HCT116 (cell line): ENCODE measurements around the gene GATAD2B. TPM values are rescaled to one million over a fixed set of nuclear protein-coding genes. Genes with fewer than 3 reads are reported as not detected.

Experiments used
- ATAC-seq: fragments of 200-7000 bp; cut with Tn5 transposase; 2 replicates; pipeline ENCODE4 v1.9.1; 2020; ENCODE audit warnings: mild to moderate bottlenecking, moderate library complexity
- BruUV-seq: library from RNA; stranded (reverse); fragments of 400-500 nt; replicated peaks from 2 replicates; lab custom pipeline; 2021; lab: Mats Ljungman, UMichigan
- CTCF ChIA-PET: fragments of 300-600 bp; sonication (Branson Sonifier 250); formaldehyde crosslinking; loops from one replicate; lab custom pipeline; 2021; ENCODE audit warnings: antibody characterized with exemption; lab: Charles Lee
- POLR2A ChIA-PET: fragments of 300-600, 350-600 bp; sonication (Branson Sonifier 250); formaldehyde crosslinking; loops from one replicate; lab custom pipeline; 2021; ENCODE audit warnings: antibody characterized with exemption; lab: Charles Lee
- RAD21 ChIA-PET, 2 experiments: fragments of 300-600 bp; sonication (Branson Sonifier 250); formaldehyde crosslinking; loops; one replicate each; lab custom pipeline; 2023; ENCODE audit warnings: low total read pairs in 2 of 2; ENCODE audit not compliant: uncharacterized antibody in 2 of 2, unreplicated experiment in 2 of 2, low non-redundant PET in 1 of 2; lab: Charles Lee
- DNase-seq: peaks from one replicate; pipeline ENCODE4 v3.0.0-alpha.2; 2010; ENCODE audit warnings: low read depth, low spot score
- H2AFZ ChIP-seq: fragments of 200-600 bp; shearing (Covaris generic), sonication (generic); 2 replicates; pipeline ENCODE4 v1.6.1; 2017; ENCODE audit warnings: low read depth, mixed run types, mixed read lengths, antibody characterized with exemption, low read length; ENCODE audit not compliant: poor library complexity, severe bottlenecking
- H3K27ac ChIP-seq: 2 replicates; pipeline ENCODE4 v1.5.1; 2012; ENCODE audit warnings: low read depth, low read length
- H3K27me3 ChIP-seq: fragments of 200-600 bp; sonication (generic); 2 replicates; pipeline ENCODE4 v1.6.1; 2016; ENCODE audit warnings: mixed run types, low read length, mixed read lengths; ENCODE audit not compliant: insufficient read depth
- H3K36me3 ChIP-seq, 2 experiments: fragments of 200-500 bp in 1 of 2; fragments of 200-600 bp in 1 of 2; sonication (Bioruptor generic) in 1 of 2; sonication (generic) in 1 of 2; 2 replicates each; pipeline versions ENCODE4 v1.5.1 to v1.6.1; 2014 to 2016; ENCODE audit warnings: low read length in 2 of 2, inconsistent platforms in 1 of 2, mixed read lengths in 1 of 2, mixed run types in 1 of 2; ENCODE audit not compliant: insufficient read depth in 2 of 2, control insufficient read depth in 1 of 2
- H3K4me1 ChIP-seq, 2 experiments: fragments of 200-600 bp in 1 of 2; sonication (generic) in 1 of 2; 2 replicates each; pipeline versions ENCODE4 v1.5.1 to v1.6.1; 2012 to 2017; ENCODE audit warnings: low read length in 2 of 2, inconsistent platforms in 1 of 2, mild to moderate bottlenecking in 1 of 2, mixed read lengths in 1 of 2, mixed run types in 1 of 2, moderate library complexity in 1 of 2; ENCODE audit not compliant: insufficient read depth in 2 of 2, control insufficient read depth in 1 of 2
- H3K4me2 ChIP-seq: fragments of 200-600 bp; sonication (generic); 2 replicates; pipeline ENCODE4 v1.6.1; 2017; ENCODE audit warnings: mixed run types, low read length, mixed read lengths
- H3K4me3 ChIP-seq, 2 experiments: fragments of 200-600 bp in 1 of 2; sonication (generic) in 1 of 2; replicated peaks in 1 of 2; 2 replicates each; pipeline ENCODE4 v1.5.1; 2011 to 2016; ENCODE audit warnings: low read length in 2 of 2, control low read depth in 1 of 2, low read depth in 1 of 2, mild to moderate bottlenecking in 1 of 2, mixed read lengths in 1 of 2, mixed run types in 1 of 2
- H3K79me2 ChIP-seq: fragments of 200-600 bp; sonication (generic); 2 replicates; pipeline ENCODE4 v1.6.1; 2017; ENCODE audit warnings: mild to moderate bottlenecking, mixed run types, low read length, moderate library complexity, mixed read lengths; ENCODE audit not compliant: insufficient read depth
- H3K9ac ChIP-seq: fragments of 200-600 bp; sonication (generic); 2 replicates; pipeline ENCODE4 v1.6.1; 2016; ENCODE audit warnings: low read length, mixed read lengths
- H3K9me2 ChIP-seq: fragments of 200-600 bp; sonication (generic), shearing (Covaris generic); 2 replicates; pipeline ENCODE4 v1.6.1; 2017; ENCODE audit warnings: mixed run types, mild to moderate bottlenecking, moderate library complexity; ENCODE audit not compliant: insufficient read depth
- H3K9me3 ChIP-seq, 2 experiments: fragments of 200-500 bp in 1 of 2; fragments of 200-600 bp in 1 of 2; sonication (Bioruptor generic) in 1 of 2; sonication (generic) in 1 of 2; 2 replicates each; pipeline ENCODE4 v1.6.1; 2014 to 2017; ENCODE audit warnings: low read length in 2 of 2, mixed read lengths in 2 of 2, inconsistent platforms in 1 of 2, low read depth in 1 of 2, mild to moderate bottlenecking in 1 of 2, mixed run types in 1 of 2, moderate library complexity in 1 of 2; ENCODE audit not compliant: control insufficient read depth in 1 of 2, insufficient read depth in 1 of 2
- H4K20me1 ChIP-seq: fragments of 200-600 bp; sonication (generic), shearing (Covaris generic); 2 replicates; pipeline ENCODE4 v1.6.1; 2017; ENCODE audit warnings: mixed run types, mild to moderate bottlenecking, moderate library complexity; ENCODE audit not compliant: insufficient read depth
- CBX3 ChIP-seq: IDR thresholded peaks from 2 replicates; pipeline ENCODE4 v1.6.1; 2012; ENCODE audit warnings: low read depth
- EGR1 ChIP-seq: IDR thresholded peaks from 2 replicates; pipeline ENCODE4 v1.6.1; 2012; ENCODE audit warnings: low read depth
- ELF1 ChIP-seq: IDR thresholded peaks from 2 replicates; pipeline ENCODE4 v1.6.1; 2012; ENCODE audit warnings: low read depth, borderline replicate concordance
- EZH2 ChIP-seq: fragments of 200-600 bp; sonication (generic); IDR thresholded peaks from 2 replicates; pipeline ENCODE4 v1.6.1; 2017; ENCODE audit warnings: antibody characterized with exemption, mixed run types
- FOSL1 ChIP-seq: IDR thresholded peaks from 2 replicates; pipeline ENCODE4 v1.6.1; 2012; ENCODE audit warnings: low read depth
- POLR2AphosphoS5 ChIP-seq: IDR thresholded peaks from 2 replicates; pipeline ENCODE4 v1.6.1; 2011; ENCODE audit warnings: mild to moderate bottlenecking, low read depth, low read length, moderate library complexity
- SRF ChIP-seq: IDR thresholded peaks from 2 replicates; pipeline ENCODE4 v1.6.1; 2012; ENCODE audit warnings: low read depth
- ZFX ChIP-seq: fragments of 450-650 bp; IDR thresholded peaks from 2 replicates; pipeline ENCODE4 v1.6.1; 2017
- intact Hi-C: fragments of 100-400 bp; cut with micrococcal nuclease; formaldehyde crosslinking; loops from 2 replicates; pipeline ENCODE4 v1.10.0; 2022
- total RNA-seq: library from RNA; stranded (reverse); gene quantifications from one replicate; pipeline ENCODE4 v1.2.1, GENCODE V29; 2021; ENCODE audit not compliant: unreplicated experiment
- TF ChIP-seq, protein P1 (sequence below): IDR thresholded peaks from 2 replicates; pipeline ENCODE4 v1.6.1; 2012; ENCODE audit warnings: low read depth

Gene GATAD2B
- total RNA-seq, 1 experiment from 2014 or later: 50.2 TPM

DNA sequence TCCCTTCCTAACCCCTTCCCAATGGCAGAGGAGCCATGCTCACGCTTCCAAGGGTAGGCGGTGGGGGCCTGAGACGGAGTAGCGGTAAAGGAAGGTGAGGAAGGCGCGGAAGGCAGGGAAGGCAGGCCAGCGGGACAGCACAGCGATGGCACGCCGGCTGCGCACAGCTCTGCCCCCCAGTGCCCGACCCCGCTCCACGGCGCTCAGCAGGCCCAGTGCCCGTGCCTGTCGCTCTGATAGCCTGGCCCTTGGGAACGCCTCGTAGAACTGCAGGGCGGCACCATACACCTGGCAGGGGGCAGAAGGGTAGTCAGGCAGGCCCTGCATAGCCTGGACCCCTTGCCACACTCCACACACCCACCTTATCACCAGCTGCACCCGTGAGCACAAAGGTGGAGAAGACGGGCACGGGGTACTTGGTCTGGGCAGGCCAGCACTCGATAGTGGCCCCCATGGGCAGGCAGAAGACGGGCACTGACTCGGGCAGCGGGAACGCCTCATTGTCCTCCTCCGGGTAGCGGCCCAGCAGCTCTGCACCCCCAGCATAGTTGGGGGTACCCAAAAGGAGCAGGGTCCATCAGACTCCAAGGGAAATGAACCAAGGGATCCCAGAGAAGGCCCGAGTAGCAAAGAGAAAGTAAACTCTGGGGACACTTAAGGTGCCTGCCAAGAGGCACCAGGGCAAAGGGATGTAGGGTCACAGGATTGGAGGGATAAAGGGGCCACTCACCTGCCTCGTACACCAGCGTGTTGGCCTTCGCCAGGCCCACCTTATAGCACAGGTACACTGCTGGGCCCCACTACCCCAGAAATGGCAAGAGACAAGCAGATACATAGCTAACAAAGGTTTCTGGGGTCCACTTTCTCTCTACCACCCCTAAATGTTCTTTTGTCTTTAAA, 19.3 kb upstream of the GATAD2B start:
- no peak for ATAC-seq
- DNase-seq: no peak
- TF ChIP-seq EGR1 (no peak), POLR2AphosphoS5 (no peak; the same call in 1 of the 2 replicates)
- TF ChIP-seq, all 23 proteins: peak for 0
- H3K9ac ChIP-seq: no peak overlapping the region
- H3K79me2 ChIP-seq: peaks cover 24% of the 10 kb centered on the region; the same call in 1 of the 2 replicates
- H4K20me1 ChIP-seq: no peaks in the 10 kb centered on the region
- no peaks in the 10 kb centered on the region for H3K9me2 ChIP-seq
- H3K4me1 ChIP-seq: peaks cover 6 to 15% of the 10 kb centered on the region in 2 experiments; a peak in 3 of 4 replicates
- no peak overlapping the region for H2AFZ ChIP-seq
- no peak overlapping the region for H3K4me2 ChIP-seq
- no peaks in the 10 kb centered on the region for H3K9me3 ChIP-seq
- RAD21 ChIA-PET: no interaction called here
- H3K4me3 ChIP-seq: no peak overlapping the region
- CTCF ChIA-PET: no interaction called here
- no peak overlapping the region for H3K27ac ChIP-seq
- BruUV-seq: no TSS peak
- POLR2A ChIA-PET: no interaction called here
- peaks cover 3 to 16% of the 10 kb centered on the region in 2 experiments; a peak in 2 of 4 replicates for H3K36me3 ChIP-seq
- no peaks in the 10 kb centered on the region for H3K27me3 ChIP-seq
- intact Hi-C loops: no loop called here

DNA sequence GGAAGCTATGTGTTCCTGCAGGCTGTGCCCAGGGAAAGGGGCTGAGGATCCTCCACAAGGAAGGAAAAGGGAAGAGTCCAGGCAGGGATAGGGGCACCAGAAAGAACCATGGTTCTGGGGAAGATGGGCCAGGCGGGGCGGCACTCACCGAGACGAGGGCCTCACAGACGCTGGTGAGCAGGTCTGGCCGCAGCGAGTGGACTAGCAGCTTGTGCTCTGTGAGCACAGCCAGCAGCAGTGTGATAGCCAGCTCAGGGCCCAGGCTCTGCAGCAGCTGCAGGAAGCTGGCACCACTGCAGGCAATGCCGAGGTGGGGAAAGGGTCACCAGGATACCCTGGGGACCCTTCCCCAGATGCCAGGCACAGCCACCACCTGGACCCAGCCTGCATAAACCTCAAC, 18.0 kb upstream of the GATAD2B start:
- no peak overlapping the region for H3K27ac ChIP-seq
- H3K9me3 ChIP-seq: no peaks in the 10 kb centered on the region
- no TSS peak for BruUV-seq
- no peak overlapping the region for H3K4me3 ChIP-seq
- H3K27me3 ChIP-seq: no peaks in the 10 kb centered on the region
- peaks cover 6 to 10% of the 10 kb centered on the region in 2 experiments; a peak in 3 of 4 replicates for H3K4me1 ChIP-seq
- H3K4me2 ChIP-seq: no peak overlapping the region
- ATAC-seq: no peak
- RAD21 ChIA-PET: no interaction called here
- H4K20me1 ChIP-seq: no peaks in the 10 kb centered on the region
- peaks cover 11 to 22% of the 10 kb centered on the region in 2 experiments; a peak in 3 of 4 replicates for H3K36me3 ChIP-seq
- POLR2A ChIA-PET: interaction anchor here (1.1 kb wide), 1 partner anchor 37 kb away, joined by 3 read pairs; the partner anchor contains the start of gene JTB
- no peaks in the 10 kb centered on the region for H3K9me2 ChIP-seq
- CTCF ChIA-PET: no interaction called here
- no peak overlapping the region for H3K9ac ChIP-seq
- DNase-seq: no peak
- peaks cover 19% of the 10 kb centered on the region; the same call in 1 of the 2 replicates for H3K79me2 ChIP-seq
- no peak for TF ChIP-seq EGR1
- TF ChIP-seq ELF1: no peak
- TF ChIP-seq, protein P1, sequence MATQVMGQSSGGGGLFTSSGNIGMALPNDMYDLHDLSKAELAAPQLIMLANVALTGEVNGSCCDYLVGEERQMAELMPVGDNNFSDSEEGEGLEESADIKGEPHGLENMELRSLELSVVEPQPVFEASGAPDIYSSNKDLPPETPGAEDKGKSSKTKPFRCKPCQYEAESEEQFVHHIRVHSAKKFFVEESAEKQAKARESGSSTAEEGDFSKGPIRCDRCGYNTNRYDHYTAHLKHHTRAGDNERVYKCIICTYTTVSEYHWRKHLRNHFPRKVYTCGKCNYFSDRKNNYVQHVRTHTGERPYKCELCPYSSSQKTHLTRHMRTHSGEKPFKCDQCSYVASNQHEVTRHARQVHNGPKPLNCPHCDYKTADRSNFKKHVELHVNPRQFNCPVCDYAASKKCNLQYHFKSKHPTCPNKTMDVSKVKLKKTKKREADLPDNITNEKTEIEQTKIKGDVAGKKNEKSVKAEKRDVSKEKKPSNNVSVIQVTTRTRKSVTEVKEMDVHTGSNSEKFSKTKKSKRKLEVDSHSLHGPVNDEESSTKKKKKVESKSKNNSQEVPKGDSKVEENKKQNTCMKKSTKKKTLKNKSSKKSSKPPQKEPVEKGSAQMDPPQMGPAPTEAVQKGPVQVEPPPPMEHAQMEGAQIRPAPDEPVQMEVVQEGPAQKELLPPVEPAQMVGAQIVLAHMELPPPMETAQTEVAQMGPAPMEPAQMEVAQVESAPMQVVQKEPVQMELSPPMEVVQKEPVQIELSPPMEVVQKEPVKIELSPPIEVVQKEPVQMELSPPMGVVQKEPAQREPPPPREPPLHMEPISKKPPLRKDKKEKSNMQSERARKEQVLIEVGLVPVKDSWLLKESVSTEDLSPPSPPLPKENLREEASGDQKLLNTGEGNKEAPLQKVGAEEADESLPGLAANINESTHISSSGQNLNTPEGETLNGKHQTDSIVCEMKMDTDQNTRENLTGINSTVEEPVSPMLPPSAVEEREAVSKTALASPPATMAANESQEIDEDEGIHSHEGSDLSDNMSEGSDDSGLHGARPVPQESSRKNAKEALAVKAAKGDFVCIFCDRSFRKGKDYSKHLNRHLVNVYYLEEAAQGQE: no peak
- no peak for TF ChIP-seq FOSL1
- TF ChIP-seq CBX3: no peak
- TF ChIP-seq SRF: no peak
- no peak for TF ChIP-seq EZH2
- no peak for TF ChIP-seq ZFX
- intact Hi-C loops: no loop called here
- H2AFZ ChIP-seq: no peak overlapping the region
